ENCODE data around the gene FAM20A.

The FAM20A gene

GRCh38 chr17:68559316-68559715 is 41.9 kb downstream of the FAM20A start:
- TF ChIP-seq CTCF (IDR thresholded peaks at IDR 0.05; ENCODE audit: borderline replicate concordance, insufficient read depth, low read depth, low read length), result no peak
- no peak overlapping the region for H3K4me3 ChIP-seq (ENCODE audit: low read depth, low read length)

- TF ChIP-seq CTCF (IDR thresholded peaks at IDR 0.05; ENCODE audit: borderline replicate concordance, insufficient read depth, low read depth, low read length), result no peak
- no peak overlapping the region for H3K4me3 ChIP-seq (ENCODE audit: low read depth, low read length)
Measured at GRCh38 chr17:68556551-68556950, 44.6 kb downstream of the FAM20A start.

- H3K4me3 ChIP-seq (ENCODE audit: low read depth, low read length), result no peak overlapping the region
- TF ChIP-seq CTCF (IDR thresholded peaks at IDR 0.05; ENCODE audit: borderline replicate concordance, insufficient read depth, low read depth, low read length), result no peak
Measured at GRCh38 chr17:68544111-68544915, 56.9 kb downstream of the FAM20A start.

DNA sequence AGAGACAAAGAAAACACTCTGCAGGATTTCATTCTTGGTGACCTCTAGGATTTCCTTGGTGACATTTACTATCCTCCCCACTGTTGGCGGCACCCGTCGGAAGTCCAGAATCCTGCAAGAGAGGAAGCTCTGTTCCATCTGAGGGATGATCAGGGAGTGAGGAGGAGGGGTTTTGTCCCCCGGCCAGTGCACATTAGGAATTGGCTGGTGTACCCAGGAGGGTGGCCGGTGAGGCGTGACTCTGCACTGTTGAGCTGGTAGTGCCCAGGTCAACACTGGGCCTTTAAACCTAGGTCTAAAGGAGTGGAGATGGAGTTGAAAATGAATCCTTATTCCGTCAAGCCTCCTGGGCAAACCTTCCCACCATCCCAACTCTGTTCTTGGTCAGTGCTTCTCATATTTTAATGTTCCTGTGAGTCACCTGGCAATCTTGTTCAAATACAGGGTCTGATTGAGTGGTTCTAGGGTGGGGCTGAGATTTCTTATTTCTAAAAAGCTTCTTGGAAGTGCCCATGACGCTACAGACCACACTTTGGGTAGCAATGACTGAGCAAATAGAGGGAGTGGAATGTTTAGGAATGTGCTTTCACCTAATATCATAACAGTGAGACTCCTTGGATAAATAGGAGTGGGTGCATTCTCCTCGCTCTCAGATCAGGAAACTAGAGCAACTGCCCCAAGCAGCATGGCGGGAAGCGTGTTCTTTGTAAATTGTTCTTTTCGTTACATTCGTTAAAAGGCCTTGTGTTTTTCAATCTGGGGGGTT is 58.3 kb downstream of the FAM20A start:
- no peak overlapping the region for H3K4me3 ChIP-seq (ENCODE audit: low read depth, low read length)
- TF ChIP-seq CTCF (IDR thresholded peaks at IDR 0.05; ENCODE audit: borderline replicate concordance, insufficient read depth, low read depth, low read length), result no peak

- no peak for TF ChIP-seq CTCF (IDR thresholded peaks at IDR 0.05; ENCODE audit: borderline replicate concordance, insufficient read depth, low read depth, low read length)
- no peak overlapping the region for H3K4me3 ChIP-seq (ENCODE audit: low read depth, low read length)
Measured at GRCh38 chr17:68541816-68542215, 59.4 kb downstream of the FAM20A start.

GRCh38 chr17:68540981-68541380 is 60.2 kb downstream of the FAM20A start:
- no peak for TF ChIP-seq CTCF (IDR thresholded peaks at IDR 0.05; ENCODE audit: borderline replicate concordance, insufficient read depth, low read depth, low read length)
- H3K4me3 ChIP-seq (ENCODE audit: low read depth, low read length), result no peak overlapping the region
